ENCODE measurements around the gene MOCOS. TPM values are rescaled to one million over a fixed set of nuclear protein-coding genes. Genes with fewer than 3 reads are reported as not detected.
A peak's percentile ranks its signal among the peaks of the same experiment; 100 is the strongest.

The MOCOS gene
- total RNA-seq, result under 1 TPM; 0.21 to 0.47 TPM

- ChIA-PET POLR2A (no interaction called here), CTCF (no interaction called here)
- ATAC-seq, result peak; percentile 89
- Mint-ChIP-seq H3K9me3 (ENCODE audit: insufficient read depth) (no peaks in the 10 kb centered on the region), H3K27me3 (ENCODE audit: low read depth) (peaks cover 24% of the 10 kb centered on the region), H3K4me3 (peak within 1 kb of the TSS; percentile 76), H3K27ac (no peak within 1 kb of the TSS), H3K4me1 (ENCODE audit: low read depth) (peaks cover 9% of the 10 kb centered on the region), H3K36me3 (ENCODE audit: low read depth) (no peaks in the 10 kb centered on the region)
- DNase-seq, result peak; percentile 52
Measured at GRCh38 chr18:36187193-36187825, at the start of gene MOCOS. TSS of gene MOCOS (plus strand) at chr18:36187497. CDS start at chr18:36187540, 43 bp downstream.

GRCh38 chr18:36139245-36139644 lies 48.1 kb upstream of the MOCOS start:
- no peak for ATAC-seq

GRCh38 chr18:36141576-36141975 lies 45.7 kb upstream of the MOCOS start:
- ChIA-PET CTCF (interaction anchor here (1.1 kb wide), 1 partner anchor 127 kb away, joined by 3 read pairs; no protein-coding TSS in a partner anchor), POLR2A (no interaction called here)
- Mint-ChIP-seq H3K4me3 (no peak overlapping the region), H3K4me1 (ENCODE audit: low read depth) (peaks cover 3% of the 10 kb centered on the region), H3K36me3 (ENCODE audit: low read depth) (peaks cover 46% of the 10 kb centered on the region), H3K27ac (no peak overlapping the region), H3K27me3 (ENCODE audit: low read depth) (no peaks in the 10 kb centered on the region), H3K9me3 (ENCODE audit: insufficient read depth) (no peaks in the 10 kb centered on the region)
- no peak for DNase-seq
- ATAC-seq, result no peak

More at GRCh38 chr18:36139245-36139644, 48.1 kb upstream of the MOCOS start:
- POLR2A ChIA-PET, result interaction anchor here (1.4 kb wide), 1 partner anchor 10 kb away, joined by 5 read pairs; the partner anchor contains the start of genes ELP2 and SLC39A6
- CTCF ChIA-PET, result interaction anchor here (1.4 kb wide), 1 partner anchor 145 kb away, joined by 3 read pairs; no protein-coding TSS in a partner anchor
- peaks cover 38% of the 10 kb centered on the region for H3K36me3 Mint-ChIP-seq (ENCODE audit: low read depth)
- no peaks in the 10 kb centered on the region for H3K27me3 Mint-ChIP-seq (ENCODE audit: low read depth)
- H3K9me3 Mint-ChIP-seq (ENCODE audit: insufficient read depth), result no peaks in the 10 kb centered on the region
- no peak overlapping the region for H3K27ac Mint-ChIP-seq
- peaks cover 9% of the 10 kb centered on the region for H3K4me1 Mint-ChIP-seq (ENCODE audit: low read depth)
- DNase-seq, result no peak
- H3K4me3 Mint-ChIP-seq, result no peak overlapping the region

GRCh38 chr18:36142751-36143150 lies 44.5 kb upstream of the MOCOS start:
- H3K36me3 Mint-ChIP-seq (ENCODE audit: low read depth), result peaks cover 45% of the 10 kb centered on the region
- POLR2A ChIA-PET, result interaction anchor here (0.7 to 1.9 kb wide), 2 partner anchors 14 to 145 kb away, joined by 3 to 7 read pairs; partner anchors contain the start of genes ELP2 and SLC39A6
- ATAC-seq (no peak), DNase-seq (no peak)
- CTCF ChIA-PET, result interaction anchor here (1.6 kb wide), 1 partner anchor 142 kb away, joined by 5 read pairs; no protein-coding TSS in a partner anchor
- H3K9me3 Mint-ChIP-seq (ENCODE audit: insufficient read depth), result no peaks in the 10 kb centered on the region
- H3K4me3 Mint-ChIP-seq, result no peak overlapping the region
- H3K27ac Mint-ChIP-seq, result no peak overlapping the region
- no peaks in the 10 kb centered on the region for H3K27me3 Mint-ChIP-seq (ENCODE audit: low read depth)
- H3K4me1 Mint-ChIP-seq (ENCODE audit: low read depth), result peaks cover 3% of the 10 kb centered on the region

- Mint-ChIP-seq H3K9me3 (ENCODE audit: insufficient read depth) (no peaks in the 10 kb centered on the region), H3K4me1 (ENCODE audit: low read depth) (peaks cover 3% of the 10 kb centered on the region), H3K36me3 (ENCODE audit: low read depth) (peaks cover 49% of the 10 kb centered on the region), H3K4me3 (no peak overlapping the region), H3K27ac (no peak overlapping the region), H3K27me3 (ENCODE audit: low read depth) (no peaks in the 10 kb centered on the region)
- DNase-seq (no peak), ATAC-seq (no peak)
- ChIA-PET POLR2A (interaction anchor here (1.9 kb wide), 1 partner anchor 14 kb away, joined by 7 read pairs; the partner anchor contains the start of genes ELP2 and SLC39A6), CTCF (interaction anchor here (1.6 kb wide), 1 partner anchor 141 kb away, joined by 5 read pairs; no protein-coding TSS in a partner anchor)
Measured at GRCh38 chr18:36143391-36143790, 43.9 kb upstream of the MOCOS start.

GRCh38 chr18:36149514-36150289 lies 37.6 kb upstream of the MOCOS start:
- Mint-ChIP-seq H3K4me3 (no peak overlapping the region), H3K27me3 (ENCODE audit: low read depth) (no peaks in the 10 kb centered on the region), H3K27ac (no peak overlapping the region), H3K9me3 (ENCODE audit: insufficient read depth) (no peaks in the 10 kb centered on the region), H3K4me1 (ENCODE audit: low read depth) (peaks cover 1% of the 10 kb centered on the region), H3K36me3 (ENCODE audit: low read depth) (peaks cover 59% of the 10 kb centered on the region)
- POLR2A ChIA-PET, result no interaction called here
- DNase-seq, result no peak
- no peak for ATAC-seq
- CTCF ChIA-PET, result no interaction called here

- Mint-ChIP-seq H3K9me3 (ENCODE audit: insufficient read depth) (no peaks in the 10 kb centered on the region), H3K27me3 (ENCODE audit: low read depth) (no peaks in the 10 kb centered on the region), H3K36me3 (ENCODE audit: low read depth) (peaks cover 59% of the 10 kb centered on the region), H3K4me1 (ENCODE audit: low read depth) (peaks cover 1% of the 10 kb centered on the region), H3K4me3 (no peak overlapping the region), H3K27ac (no peak overlapping the region)
- ChIA-PET CTCF (no interaction called here), POLR2A (no interaction called here)
- ATAC-seq (no peak), DNase-seq (no peak)
Measured at GRCh38 chr18:36152781-36153180, 34.5 kb upstream of the MOCOS start.

- DNase-seq, result no peak
- Mint-ChIP-seq H3K36me3 (ENCODE audit: low read depth) (peaks cover 60% of the 10 kb centered on the region), H3K4me3 (no peak overlapping the region), H3K27ac (no peak overlapping the region), H3K27me3 (ENCODE audit: low read depth) (no peaks in the 10 kb centered on the region), H3K9me3 (ENCODE audit: insufficient read depth) (no peaks in the 10 kb centered on the region), H3K4me1 (ENCODE audit: low read depth) (peaks cover 2% of the 10 kb centered on the region)
- no peak for ATAC-seq
- CTCF ChIA-PET, result no interaction called here
- POLR2A ChIA-PET, result no interaction called here
Measured at GRCh38 chr18:36153203-36153602, 34.1 kb upstream of the MOCOS start.

GRCh38 chr18:36153771-36154170 lies 33.5 kb upstream of the MOCOS start:
- Mint-ChIP-seq H3K36me3 (ENCODE audit: low read depth) (peaks cover 59% of the 10 kb centered on the region), H3K27me3 (ENCODE audit: low read depth) (no peaks in the 10 kb centered on the region), H3K4me3 (no peak overlapping the region), H3K27ac (no peak overlapping the region), H3K4me1 (ENCODE audit: low read depth) (peaks cover 5% of the 10 kb centered on the region), H3K9me3 (ENCODE audit: insufficient read depth) (no peaks in the 10 kb centered on the region)
- ChIA-PET POLR2A (no interaction called here), CTCF (no interaction called here)
- DNase-seq, result no peak
- ATAC-seq, result no peak

GRCh38 chr18:36155851-36156757 lies 31.2 kb upstream of the MOCOS start:
- POLR2A ChIA-PET, result interaction anchor here (0.6 kb wide), 1 partner anchor 26 kb away, joined by 3 read pairs; the partner anchor contains the start of gene ELP2
- DNase-seq (no peak), ATAC-seq (no peak)
- H3K4me3 Mint-ChIP-seq, result no peak overlapping the region
- no peak overlapping the region for H3K27ac Mint-ChIP-seq
- H3K4me1 Mint-ChIP-seq (ENCODE audit: low read depth), result peaks cover 5% of the 10 kb centered on the region
- CTCF ChIA-PET, result no interaction called here
- peaks cover 56% of the 10 kb centered on the region for H3K36me3 Mint-ChIP-seq (ENCODE audit: low read depth)
- H3K9me3 Mint-ChIP-seq (ENCODE audit: insufficient read depth), result no peaks in the 10 kb centered on the region
- H3K27me3 Mint-ChIP-seq (ENCODE audit: low read depth), result no peaks in the 10 kb centered on the region

GRCh38 chr18:36157441-36157840 lies 29.9 kb upstream of the MOCOS start:
- no peak for DNase-seq
- ATAC-seq, result no peak
- H3K36me3 Mint-ChIP-seq (ENCODE audit: low read depth), result peaks cover 61% of the 10 kb centered on the region
- no peaks in the 10 kb centered on the region for H3K9me3 Mint-ChIP-seq (ENCODE audit: insufficient read depth)
- no peaks in the 10 kb centered on the region for H3K27me3 Mint-ChIP-seq (ENCODE audit: low read depth)
- H3K4me1 Mint-ChIP-seq (ENCODE audit: low read depth), result peaks cover 5% of the 10 kb centered on the region
- no peak overlapping the region for H3K4me3 Mint-ChIP-seq
- ChIA-PET POLR2A (interaction anchor here (0.6 kb wide), 1 partner anchor 468 kb away, joined by 3 read pairs; no protein-coding TSS in a partner anchor), CTCF (no interaction called here)
- H3K27ac Mint-ChIP-seq, result no peak overlapping the region
